NCI-H748 (cell line): ENCODE results near the gene EDN3.

Experiments used
- DNase-seq: peaks from one replicate; lab custom pipeline; 2025; ENCODE audit not compliant: unreplicated experiment; lab: John Stamatoyannopoulos, UW

EDN3 gene

GRCh38 chr20:59360934-59361333 lies 60.5 kb downstream of the EDN3 start:
- no peak for DNase-seq

- peak; percentile 90 for DNase-seq
Measured at GRCh38 chr20:59361411-59361810, 61.0 kb downstream of the EDN3 start.

DNA sequence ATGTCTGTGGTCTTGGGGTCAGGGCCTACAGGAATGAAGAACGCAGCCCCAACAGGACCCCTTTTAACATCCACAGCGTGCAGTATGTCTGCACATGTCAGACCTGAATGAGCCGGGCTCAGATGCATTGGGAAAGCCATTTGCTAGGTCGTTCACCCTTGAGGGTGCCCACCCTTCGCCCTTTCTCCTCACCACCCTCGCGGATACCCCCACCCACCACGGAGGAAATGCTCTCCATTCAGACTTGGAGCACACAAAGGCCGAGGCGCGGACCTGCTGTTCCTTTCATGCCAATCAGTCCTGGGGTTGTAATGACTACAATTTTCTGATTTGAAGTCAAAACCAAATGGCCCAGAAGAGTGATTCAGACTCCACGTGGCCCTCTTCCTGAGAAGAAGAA lies 62.7 kb downstream of the EDN3 start:
- DNase-seq, result peak; percentile 65

DNA sequence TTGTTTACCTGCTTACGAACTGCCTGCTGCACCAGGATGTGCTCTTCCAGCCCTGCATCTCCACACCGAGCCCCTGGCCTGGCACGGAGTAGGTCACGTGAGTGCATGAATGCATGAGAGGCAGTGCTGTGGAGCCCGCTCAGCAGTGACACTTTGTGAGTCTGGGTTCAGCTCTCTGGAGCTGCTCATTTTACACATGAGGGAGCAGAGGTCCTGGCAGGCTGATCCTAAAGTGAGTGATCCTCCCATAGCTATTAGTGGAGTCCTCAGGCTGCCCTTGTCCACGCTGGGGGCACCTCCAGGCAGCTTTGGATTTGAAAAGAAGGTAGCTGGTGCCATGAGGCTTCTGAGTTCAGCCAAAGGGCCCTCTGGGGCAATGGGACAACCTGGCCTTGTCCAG lies 64.2 kb downstream of the EDN3 start:
- no peak for DNase-seq

- peak; percentile 86 for DNase-seq
Measured at GRCh38 chr20:59365611-59366285, 65.3 kb downstream of the EDN3 start.

DNA sequence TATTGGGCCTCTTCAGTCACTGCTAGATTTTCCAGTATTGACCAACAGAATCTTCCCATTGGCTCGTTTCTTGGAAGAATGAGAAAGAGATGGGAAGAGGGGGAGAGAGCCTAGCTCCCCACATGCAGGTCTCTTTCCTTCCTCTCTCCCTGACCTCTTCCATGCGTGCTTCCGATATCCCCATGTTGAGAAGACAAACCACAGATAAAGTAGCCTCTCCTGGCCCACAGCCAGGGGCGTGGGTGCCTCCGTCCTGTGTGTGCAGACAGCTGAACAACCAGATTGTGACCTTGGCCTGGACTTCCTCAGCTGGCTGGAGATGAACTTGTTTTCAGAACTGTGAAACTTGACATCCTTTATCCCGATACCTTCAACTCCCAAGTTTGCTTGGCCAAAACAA lies 71.0 kb downstream of the EDN3 start:
- no peak for DNase-seq

DNA sequence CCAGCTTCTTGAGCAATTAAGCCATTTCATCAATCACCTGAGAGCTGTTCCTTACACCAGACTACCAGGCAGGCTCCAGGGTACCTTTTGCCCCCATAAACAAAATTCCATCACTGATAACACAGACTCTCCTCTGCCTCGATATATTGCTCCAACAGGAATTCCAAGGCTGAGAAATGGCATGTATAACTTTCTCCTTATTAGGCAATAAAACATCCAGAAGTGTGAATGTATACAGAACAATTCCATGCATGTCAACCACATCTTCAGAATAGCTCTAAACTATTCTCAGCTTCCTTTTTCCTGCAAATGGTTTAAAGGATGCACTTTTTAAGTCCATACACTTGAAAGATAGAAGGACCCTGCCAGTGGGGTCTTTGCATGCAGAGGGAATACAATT lies 73.8 kb downstream of the EDN3 start:
- no peak for DNase-seq

DNA sequence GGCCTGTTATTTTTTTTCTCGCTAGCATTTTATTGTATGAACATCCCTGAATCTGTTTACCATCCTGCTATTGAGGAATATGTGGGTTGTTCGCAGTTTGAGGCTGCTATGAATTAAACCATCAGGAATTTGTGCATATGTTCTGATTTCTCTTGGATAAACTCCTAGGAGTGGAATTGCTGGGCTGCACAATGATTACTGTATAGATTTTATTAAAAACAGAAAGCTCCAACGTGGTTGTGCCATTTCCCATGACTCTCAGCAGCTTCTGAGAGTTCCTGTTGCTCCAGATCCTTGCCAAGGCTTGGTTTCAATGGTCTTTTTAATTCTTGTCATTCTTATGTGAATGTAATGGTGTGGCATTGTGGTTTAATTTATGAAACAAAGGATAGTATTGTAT lies 75.1 kb downstream of the EDN3 start:
- DNase-seq, result no peak
